ENCODE data around the gene CAND1.

- TF ChIP-seq CTCF (IDR thresholded peaks at IDR 0.05; ENCODE audit: insufficient read depth, low read length, poor library complexity, severe bottlenecking): no peak
- TF ChIP-seq EZH2phosphoT487 (conservative IDR thresholded peaks at IDR 0.05; ENCODE audit: low read length): no peak
These were observed 53.4 kb downstream of the CAND1 start for GRCh38 chr12:67322580-67322979.
